Esophagus squamous epithelium (tissue), 5 donors: Measurements from ENCODE around the gene ARID3A. TPM values are rescaled to one million over a fixed set of nuclear protein-coding genes. Genes with fewer than 3 reads are reported as not detected.

Experiments
- DNase-seq: peaks from one replicate; lab custom pipeline; 2025; lab: John Stamatoyannopoulos, UW
- H3K27ac ChIP-seq, 4 donors: fragments of 200-600 bp; sonication (generic); one replicate each; pipeline ENCODE4 v1.5.1; 2016 to 2019; ENCODE audit warnings: mild to moderate bottlenecking in 1 of 4
- H3K27me3 ChIP-seq, 4 donors: fragments of 200-600 bp; sonication (generic); 1 replicate in 3 of 4; 2 replicates in 1 of 4; pipeline versions ENCODE4 v1.5.1 to v1.6.0; 2017 to 2021; ENCODE audit warnings: antibody characterized with exemption in 1 of 4
- H3K36me3 ChIP-seq, 3 donors: fragments of 200-600 bp; sonication (generic); one replicate each; pipeline ENCODE4 v1.5.1; 2016 to 2019
- H3K4me1 ChIP-seq, 3 donors: fragments of 200-600 bp; sonication (generic); one replicate each; pipeline ENCODE4 v1.5.1; 2017 to 2019
- H3K4me3 ChIP-seq, 4 donors: fragments of 200-600 bp; sonication (generic); 1 replicate in 3 of 4; 2 replicates in 1 of 4; pipeline ENCODE4 v1.5.1; 2016 to 2019; ENCODE audit warnings: mild to moderate bottlenecking in 2 of 4, moderate library complexity in 1 of 4
- H3K9me3 ChIP-seq, 3 donors: fragments of 200-600 bp; sonication (generic); one replicate each; pipeline ENCODE4 v1.5.1; 2016 to 2019
- CTCF ChIP-seq, 6 experiments: fragments of 450-650 bp in 4 of 6; fragments of 200-600 bp in 2 of 6; sonication (generic) in 2 of 6; IDR thresholded peaks; one replicate each; pipeline ENCODE4 v1.5.1; 2016 to 2019; ENCODE audit warnings: antibody characterized with exemption in 6 of 6, mild to moderate bottlenecking in 4 of 6, moderate library complexity in 4 of 6
- POLR2A ChIP-seq, 4 donors: fragments of 450-650 bp; IDR thresholded peaks; one replicate each; pipeline ENCODE4 v1.6.1; 2017; ENCODE audit warnings: antibody characterized with exemption in 4 of 4, mild to moderate bottlenecking in 4 of 4, moderate library complexity in 3 of 4
- WGBS, 2 donors: methylation state at CpG; one replicate each; pipeline ENCODE4 v1.1.5; 2018; 5-methylcytosine and 5-hydroxymethylcytosine counted together
- intact Hi-C: fragments of 100-400 bp; cut with DNase I; formaldehyde crosslinking; loops from one replicate; pipeline ENCODE4 v1.15.0; 2022
- total RNA-seq, 4 donors: library from RNA; depleted of rRNA; stranded (reverse); fragments of >200 nt; gene quantifications; one replicate each; pipeline ENCODE4 v1.1.0, GENCODE V29; 2016
- donor health status: DM: yes; HTN: yes; CAD: no.

ARID3A gene
- total RNA-seq, 4 donors from 2014 or later: 3.0 to 6.6 (median 4.7) TPM

- peaks cover 0 to 15% (median 0%) of the 10 kb centered on the region in 3 donors for H3K4me1 ChIP-seq
- no peaks in the 10 kb centered on the region for H3K9me3 ChIP-seq
- 50 to 57% methylated on average over 4 to 11 of the region's 24 CpGs for WGBS, 2 donors
- H3K36me3 ChIP-seq: peaks cover 0 to 4% (median 0%) of the 10 kb centered on the region in 3 donors
- H3K27ac ChIP-seq: no peak overlapping the region
- intact Hi-C loops: loop anchor here (10.0 kb wide), 1 partner anchor 212 kb away; no protein-coding TSS in a partner anchor
- no peak overlapping the region for H3K4me3 ChIP-seq
- TF ChIP-seq CTCF (IDR thresholded peaks at IDR 0.05): no peak
- TF ChIP-seq POLR2A (IDR thresholded peaks at IDR 0.05): no peak
- peaks cover 0 to 20% (median 0%) of the 10 kb centered on the region in 4 donors for H3K27me3 ChIP-seq
- DNase-seq: no peak
These were observed 51.2 kb downstream of the ARID3A start for GRCh38 chr19:977058-977464.

- peaks cover 10 to 34% (median 12%) of the 10 kb centered on the region in 3 donors for H3K4me1 ChIP-seq
- DNase-seq: no peak
- intact Hi-C loops: loop anchor here (10.0 kb wide), 1 partner anchor 215 kb away; no protein-coding TSS in a partner anchor
- no peak overlapping the region for H3K27ac ChIP-seq
- no peaks in the 10 kb centered on the region for H3K36me3 ChIP-seq
- H3K27me3 ChIP-seq: peaks cover 0 to 20% (median 0%) of the 10 kb centered on the region in 4 donors
- no peaks in the 10 kb centered on the region for H3K9me3 ChIP-seq
- TF ChIP-seq CTCF (IDR thresholded peaks at IDR 0.05): no peak
- TF ChIP-seq POLR2A (IDR thresholded peaks at IDR 0.05): no peak
- no peak overlapping the region for H3K4me3 ChIP-seq
- WGBS, 2 donors: 28 to 41% methylated on average over 2 to 4 of the region's 19 CpGs
These were observed 53.5 kb downstream of the ARID3A start for GRCh38 chr19:979318-979741.

GRCh38 chr19:980133-980998 is 54.5 kb downstream of the ARID3A start:
- WGBS, 2 donors: 10 to 64% methylated on average over 4 to 8 of the region's 32 CpGs
- H3K27me3 ChIP-seq: peaks cover 0 to 20% (median 0%) of the 10 kb centered on the region in 4 donors
- no peak for TF ChIP-seq CTCF (IDR thresholded peaks at IDR 0.05)
- H3K27ac ChIP-seq: no peak overlapping the region
- H3K4me1 ChIP-seq: peaks cover 16 to 43% (median 19%) of the 10 kb centered on the region in 3 donors
- no peaks in the 10 kb centered on the region for H3K9me3 ChIP-seq
- H3K36me3 ChIP-seq: no peaks in the 10 kb centered on the region
- no peak for DNase-seq
- intact Hi-C loops: loop anchor here (10.0 kb wide), 1 partner anchor 126 kb away; the partner anchor contains the start of genes CFD and ELANE
- no peak overlapping the region for H3K4me3 ChIP-seq

- no peak for DNase-seq
- Histone ChIP-seq H3K27ac (peak overlapping the region in 3 of 4 donors; percentile 51 to 96 (median 90)), H3K9me3 (no peaks in the 10 kb centered on the region), H3K27me3 (peaks cover 0 to 16% (median 0%) of the 10 kb centered on the region in 4 donors), H3K4me1 (peaks cover 16 to 48% (median 21%) of the 10 kb centered on the region in 3 donors), H3K36me3 (peaks cover 0 to 23% (median 8%) of the 10 kb centered on the region in 3 donors), H3K4me3 (peak overlapping the region in 3 of 4 donors; percentile 29 to 65 (median 38))
- TF ChIP-seq POLR2A (IDR thresholded peaks at IDR 0.05): no peak
- peak; percentile 87 to 99 (median 99) for TF ChIP-seq CTCF (IDR thresholded peaks at IDR 0.05)
- intact Hi-C loops: loop anchor here (2.0 to 10.0 kb wide), 2 partner anchors 62 to 128 kb away; partner anchors contain the start of genes CFD and ELANE
- 0 to 2% methylated on average over 24 to 29 of the region's 46 CpGs for WGBS, 2 donors
These were observed 56.8 kb downstream of the ARID3A start for GRCh38 chr19:982567-983170.
